Measurements from ENCODE around the gene NR5A1. TPM values are rescaled to one million over a fixed set of nuclear protein-coding genes. Genes with fewer than 3 reads are reported as not detected.

Gene NR5A1
- total RNA-seq, 1 donor from 2014 or later = not detected

DNA sequence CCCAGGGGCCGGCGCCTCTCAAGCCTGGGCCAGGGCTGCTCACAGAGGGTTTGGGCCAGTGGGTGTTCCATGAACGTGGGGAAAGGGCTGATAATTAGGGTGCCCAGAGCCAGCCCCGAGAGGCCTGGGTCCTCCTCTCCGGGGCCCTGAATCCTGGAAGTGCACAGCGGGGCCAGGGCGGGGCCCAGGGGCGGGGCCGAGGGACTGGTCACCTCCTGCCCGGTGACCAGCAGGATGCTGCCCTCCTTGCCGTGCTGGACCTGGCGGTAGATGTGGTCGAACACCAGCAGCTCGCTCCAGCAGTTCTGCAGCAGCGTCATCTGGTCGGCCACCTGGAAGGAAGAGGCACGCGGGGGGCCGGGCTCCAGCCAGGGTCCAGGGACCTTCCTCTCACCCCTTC is 14.4 kb downstream of the NR5A1 start:
- Mint-ChIP-seq H3K27me3 (ENCODE audit: unreplicated experiment) (peaks cover 19% of the 10 kb centered on the region), H3K4me3 (ENCODE audit: unreplicated experiment) (no peak overlapping the region), H3K36me3 (ENCODE audit: unreplicated experiment) (no peaks in the 10 kb centered on the region), H3K4me1 (ENCODE audit: low read depth, unreplicated experiment) (no peaks in the 10 kb centered on the region), H3K9me3 (ENCODE audit: unreplicated experiment) (peaks cover 6% of the 10 kb centered on the region), H3K27ac (ENCODE audit: unreplicated experiment) (no peak overlapping the region)
- no peak for DNase-seq
- TF ChIP-seq, protein P1, sequence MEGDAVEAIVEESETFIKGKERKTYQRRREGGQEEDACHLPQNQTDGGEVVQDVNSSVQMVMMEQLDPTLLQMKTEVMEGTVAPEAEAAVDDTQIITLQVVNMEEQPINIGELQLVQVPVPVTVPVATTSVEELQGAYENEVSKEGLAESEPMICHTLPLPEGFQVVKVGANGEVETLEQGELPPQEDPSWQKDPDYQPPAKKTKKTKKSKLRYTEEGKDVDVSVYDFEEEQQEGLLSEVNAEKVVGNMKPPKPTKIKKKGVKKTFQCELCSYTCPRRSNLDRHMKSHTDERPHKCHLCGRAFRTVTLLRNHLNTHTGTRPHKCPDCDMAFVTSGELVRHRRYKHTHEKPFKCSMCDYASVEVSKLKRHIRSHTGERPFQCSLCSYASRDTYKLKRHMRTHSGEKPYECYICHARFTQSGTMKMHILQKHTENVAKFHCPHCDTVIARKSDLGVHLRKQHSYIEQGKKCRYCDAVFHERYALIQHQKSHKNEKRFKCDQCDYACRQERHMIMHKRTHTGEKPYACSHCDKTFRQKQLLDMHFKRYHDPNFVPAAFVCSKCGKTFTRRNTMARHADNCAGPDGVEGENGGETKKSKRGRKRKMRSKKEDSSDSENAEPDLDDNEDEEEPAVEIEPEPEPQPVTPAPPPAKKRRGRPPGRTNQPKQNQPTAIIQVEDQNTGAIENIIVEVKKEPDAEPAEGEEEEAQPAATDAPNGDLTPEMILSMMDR (IDR thresholded peaks at IDR 0.05; ENCODE audit: partially characterized antibody, unreplicated experiment) = no peak

DNA sequence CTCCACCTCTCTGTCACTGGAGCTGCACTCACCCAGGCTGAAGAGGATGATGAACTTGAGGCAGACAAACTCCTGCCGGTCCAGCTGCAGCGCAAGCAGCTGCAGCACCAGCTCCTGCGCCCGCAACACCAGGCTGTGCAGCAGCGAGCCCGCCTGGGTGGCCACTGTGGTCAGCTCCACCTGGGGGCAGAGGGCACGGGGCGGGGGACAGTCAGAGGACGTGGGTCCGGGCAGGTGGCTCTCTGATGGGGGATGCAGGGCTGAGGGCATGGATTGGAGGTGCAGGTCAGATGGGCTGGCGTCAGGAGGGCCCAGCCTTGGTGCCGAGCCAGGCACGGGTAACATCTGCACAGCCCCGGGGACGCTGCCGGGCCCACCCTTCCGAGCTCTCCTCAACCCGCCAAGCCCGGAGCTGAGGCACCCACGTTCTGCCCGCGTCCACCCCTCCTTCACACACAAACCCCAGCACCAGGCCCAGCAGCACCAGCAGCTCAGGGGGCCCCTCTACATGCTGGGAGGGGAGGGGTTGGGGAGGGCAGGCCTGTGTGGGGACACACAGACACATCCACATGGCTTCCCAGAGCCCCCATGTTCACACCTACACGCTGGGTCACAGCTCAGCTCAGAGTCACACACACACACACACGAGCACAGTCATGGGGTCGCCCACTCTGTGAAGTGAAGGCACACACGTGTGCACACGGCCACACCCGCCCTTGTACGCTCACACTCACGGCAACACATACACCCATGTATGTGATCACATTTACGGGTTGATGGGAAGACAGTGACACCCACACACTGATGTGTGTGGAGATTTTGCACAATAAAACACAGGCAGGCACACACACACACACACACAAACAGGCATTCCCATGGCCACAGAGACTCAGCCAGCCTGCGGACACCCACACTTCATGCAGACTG is 15.9 kb downstream of the NR5A1 start:
- DNase-seq = no peak
- H3K9me3 Mint-ChIP-seq (ENCODE audit: unreplicated experiment) = peaks cover 3% of the 10 kb centered on the region
- H3K4me1 Mint-ChIP-seq (ENCODE audit: low read depth, unreplicated experiment) = peaks cover 2% of the 10 kb centered on the region
- no peaks in the 10 kb centered on the region for H3K36me3 Mint-ChIP-seq (ENCODE audit: unreplicated experiment)
- H3K27me3 Mint-ChIP-seq (ENCODE audit: unreplicated experiment) = peaks cover 19% of the 10 kb centered on the region
- TF ChIP-seq, protein P1 (IDR thresholded peaks at IDR 0.05; ENCODE audit: partially characterized antibody, unreplicated experiment) = no peak
- H3K4me3 Mint-ChIP-seq (ENCODE audit: unreplicated experiment) = no peak overlapping the region
- no peak overlapping the region for H3K27ac Mint-ChIP-seq (ENCODE audit: unreplicated experiment)

DNA sequence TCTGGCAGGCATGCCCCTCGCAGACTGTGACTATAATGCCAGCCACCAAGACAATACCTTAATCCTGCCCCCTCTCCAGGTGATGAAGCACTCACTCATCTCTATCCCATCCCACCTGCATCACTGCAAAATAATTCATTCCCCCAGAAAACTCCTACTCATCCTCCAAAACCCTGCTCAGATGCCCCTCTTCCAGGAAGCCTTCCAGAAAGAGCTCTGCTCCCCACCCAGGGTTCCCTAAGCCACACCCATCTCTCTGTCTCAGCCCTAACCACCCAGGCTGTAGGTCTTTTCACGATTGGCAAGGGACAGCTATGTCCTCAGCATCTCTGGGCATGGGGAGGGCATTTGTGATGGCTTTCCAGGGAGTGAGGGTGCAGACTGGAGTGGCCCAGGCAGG is 17.2 kb downstream of the NR5A1 start:
- H3K27me3 Mint-ChIP-seq (ENCODE audit: unreplicated experiment) = peaks cover 19% of the 10 kb centered on the region
- H3K27ac Mint-ChIP-seq (ENCODE audit: unreplicated experiment) = no peak overlapping the region

GRCh38 chr9:124489222-124489621 is 18.0 kb downstream of the NR5A1 start:
- Mint-ChIP-seq H3K9me3 (ENCODE audit: unreplicated experiment) (peaks cover 2% of the 10 kb centered on the region), H3K4me1 (ENCODE audit: low read depth, unreplicated experiment) (peaks cover 2% of the 10 kb centered on the region), H3K27ac (ENCODE audit: unreplicated experiment) (no peak overlapping the region), H3K36me3 (ENCODE audit: unreplicated experiment) (no peaks in the 10 kb centered on the region), H3K4me3 (ENCODE audit: unreplicated experiment) (no peak overlapping the region), H3K27me3 (ENCODE audit: unreplicated experiment) (peaks cover 17% of the 10 kb centered on the region)
- TF ChIP-seq, protein P1 (IDR thresholded peaks at IDR 0.05; ENCODE audit: partially characterized antibody, unreplicated experiment) = no peak
- DNase-seq = no peak

More for the DNA sequence above, 17.2 kb downstream of the NR5A1 start:
- no peaks in the 10 kb centered on the region for H3K36me3 Mint-ChIP-seq (ENCODE audit: unreplicated experiment)
- DNase-seq = no peak
- no peak overlapping the region for H3K4me3 Mint-ChIP-seq (ENCODE audit: unreplicated experiment)
- peaks cover 2% of the 10 kb centered on the region for H3K4me1 Mint-ChIP-seq (ENCODE audit: low read depth, unreplicated experiment)
- peaks cover 3% of the 10 kb centered on the region for H3K9me3 Mint-ChIP-seq (ENCODE audit: unreplicated experiment)
- TF ChIP-seq, protein P1 (IDR thresholded peaks at IDR 0.05; ENCODE audit: partially characterized antibody, unreplicated experiment) = no peak

DNA sequence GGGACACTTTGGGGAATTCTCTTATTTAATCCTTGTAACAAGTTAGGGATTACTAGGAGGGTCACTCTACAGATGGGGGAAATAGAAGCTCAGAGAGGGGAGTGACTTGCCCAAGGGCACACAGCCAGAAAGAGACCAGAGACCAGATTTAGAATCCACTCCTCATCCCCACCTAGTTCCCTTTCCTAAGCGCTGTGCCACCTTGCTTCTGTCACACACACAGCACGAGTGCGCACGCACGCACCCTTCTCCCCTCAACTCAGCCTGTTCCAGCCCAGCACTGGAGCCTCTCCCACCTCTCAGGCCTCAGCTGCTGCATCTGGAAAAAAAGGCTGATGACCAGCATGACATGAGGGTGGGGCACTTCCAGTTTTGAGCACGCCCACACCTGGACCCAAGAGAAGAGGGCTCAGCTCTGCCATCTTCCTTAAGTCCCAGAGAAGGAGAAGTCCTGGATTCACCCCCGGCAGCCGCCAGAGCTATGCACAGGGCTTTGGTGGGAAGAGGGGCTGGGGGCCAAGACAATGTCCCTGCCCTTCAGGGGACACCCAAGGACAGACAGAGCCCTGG is 18.5 kb downstream of the NR5A1 start:
- no peak overlapping the region for H3K27ac Mint-ChIP-seq (ENCODE audit: unreplicated experiment)
- H3K9me3 Mint-ChIP-seq (ENCODE audit: unreplicated experiment) = no peaks in the 10 kb centered on the region
- H3K36me3 Mint-ChIP-seq (ENCODE audit: unreplicated experiment) = no peaks in the 10 kb centered on the region
- TF ChIP-seq, protein P1 (IDR thresholded peaks at IDR 0.05; ENCODE audit: partially characterized antibody, unreplicated experiment) = no peak
- no peak overlapping the region for H3K4me3 Mint-ChIP-seq (ENCODE audit: unreplicated experiment)
- H3K27me3 Mint-ChIP-seq (ENCODE audit: unreplicated experiment) = peaks cover 15% of the 10 kb centered on the region
- H3K4me1 Mint-ChIP-seq (ENCODE audit: low read depth, unreplicated experiment) = peaks cover 2% of the 10 kb centered on the region
- no peak for DNase-seq

Measured in glutamatergic neuron (in vitro differentiated cells).